HPDE6-E6E7 (cell line): ENCODE data around the gene MROH2A.

ENCODE experiments used
- DNase-seq: peaks from one replicate; pipeline ENCODE4 v3.0.0; 2011; ENCODE audit warnings: missing footprints; ENCODE audit errors: extremely low spot score

The MROH2A gene

GRCh38 chr2:233801357-233802131 lies 23.4 kb downstream of the MROH2A start:
- DNase-seq, result no peak

- DNase-seq, result no peak
Observed at GRCh38 chr2:233802132-233802815, 24.1 kb downstream of the MROH2A start.

GRCh38 chr2:233803292-233803911 lies 25.3 kb downstream of the MROH2A start:
- DNase-seq, result no peak

- DNase-seq, result no peak
Observed at GRCh38 chr2:233803994-233804393, 25.9 kb downstream of the MROH2A start.

- no peak for DNase-seq
Observed at GRCh38 chr2:233807215-233807865, 29.2 kb downstream of the MROH2A start.

GRCh38 chr2:233807966-233808935 lies 30.1 kb downstream of the MROH2A start:
- DNase-seq, result no peak

GRCh38 chr2:233810385-233810784 lies 32.3 kb downstream of the MROH2A start:
- no peak for DNase-seq

GRCh38 chr2:233811087-233811486 lies 33.0 kb downstream of the MROH2A start:
- DNase-seq, result no peak

- DNase-seq, result no peak
Observed at GRCh38 chr2:233811732-233812131, 33.6 kb downstream of the MROH2A start.

GRCh38 chr2:233813236-233814055 lies 35.3 kb downstream of the MROH2A start:
- DNase-seq, result no peak

GRCh38 chr2:233814056-233814835 lies 36.1 kb downstream of the MROH2A start:
- peak; percentile 29 for DNase-seq

GRCh38 chr2:233815861-233816260 lies 37.7 kb downstream of the MROH2A start:
- no peak for DNase-seq

GRCh38 chr2:233816334-233816733 lies 38.2 kb downstream of the MROH2A start:
- DNase-seq, result no peak

GRCh38 chr2:233816771-233817170 lies 38.6 kb downstream of the MROH2A start:
- no peak for DNase-seq

- DNase-seq, result no peak
Observed at GRCh38 chr2:233817361-233817911, 39.3 kb downstream of the MROH2A start.

GRCh38 chr2:233817995-233818638 lies 40.0 kb downstream of the MROH2A start:
- no peak for DNase-seq

- DNase-seq, result no peak
Observed at GRCh38 chr2:233818639-233819621, 40.8 kb downstream of the MROH2A start.
